Liver (tissue), 9 donors: ENCODE results near the gene MAP2K7. TPM values are rescaled to one million over a fixed set of nuclear protein-coding genes. Genes with fewer than 3 reads are reported as not detected.
A peak's percentile ranks its signal among the peaks of the same experiment; 100 is the strongest.

Experiments used
- DNase-seq: peaks from one replicate; pipeline ENCODE4 v3.0.0-alpha.2; 2017; ENCODE audit warnings: low spot score
- H3K27ac ChIP-seq, 2 donors: one replicate each; pipeline ENCODE4 v1.7.0; 2013; ENCODE audit warnings: inconsistent platforms in 2 of 2, low read length in 2 of 2, control low read depth in 1 of 2, low read depth in 1 of 2, mild to moderate bottlenecking in 1 of 2
- H3K27me3 ChIP-seq, 4 donors: one replicate each; pipeline versions ENCODE4 v1.6.1 to v1.7.0; 2013; ENCODE audit warnings: low read length in 3 of 4, inconsistent platforms in 1 of 4, mild to moderate bottlenecking in 1 of 4, moderate library complexity in 1 of 4; ENCODE audit not compliant: control insufficient read depth in 4 of 4, insufficient read depth in 4 of 4
- H3K36me3 ChIP-seq, 4 donors: one replicate each; pipeline versions ENCODE4 v1.6.1 to v1.7.0; 2013; ENCODE audit warnings: low read length in 3 of 4, mild to moderate bottlenecking in 3 of 4, low read depth in 1 of 4, moderate library complexity in 1 of 4; ENCODE audit not compliant: control insufficient read depth in 4 of 4, insufficient read depth in 3 of 4
- H3K4me1 ChIP-seq, 4 donors: one replicate each; pipeline versions ENCODE4 v1.6.1 to v1.7.0; 2013; ENCODE audit warnings: low read length in 3 of 4, mild to moderate bottlenecking in 3 of 4, moderate library complexity in 1 of 4; ENCODE audit not compliant: control insufficient read depth in 4 of 4, insufficient read depth in 4 of 4
- H3K4me3 ChIP-seq, 3 donors: one replicate each; pipeline versions ENCODE4 v1.6.1 to v1.7.0; 2013; ENCODE audit warnings: low read length in 3 of 3, control low read depth in 1 of 3, low read depth in 1 of 3, mild to moderate bottlenecking in 1 of 3
- H3K9ac ChIP-seq, 2 donors: one replicate each; pipeline ENCODE4 v1.7.0; 2013; ENCODE audit warnings: low read length in 2 of 2, mild to moderate bottlenecking in 2 of 2, moderate library complexity in 2 of 2, control low read depth in 1 of 2, low read depth in 1 of 2
- H3K9me3 ChIP-seq, 4 donors: one replicate each; pipeline versions ENCODE4 v1.6.1 to v1.7.0; 2013; ENCODE audit warnings: low read length in 3 of 4; ENCODE audit not compliant: control insufficient read depth in 4 of 4
- CTCF ChIP-seq: fragments of 150-350 bp; IDR thresholded peaks from 2 replicates; pipeline ENCODE4 v1.5.1; 2017; ENCODE audit warnings: improper control_type of control experiment, low read depth, low read length; ENCODE audit not compliant: missing input control
- EGR1 ChIP-seq, 2 donors: IDR thresholded peaks; 2 replicates each; pipeline ENCODE4 v1.6.1; 2016 to 2018; ENCODE audit warnings: antibody characterized with exemption in 2 of 2, low read depth in 2 of 2
- FOXA1 ChIP-seq: IDR thresholded peaks from 2 replicates; pipeline ENCODE4 v1.6.1; 2016; ENCODE audit warnings: antibody characterized with exemption
- FOXA2 ChIP-seq: IDR thresholded peaks from 2 replicates; pipeline ENCODE4 v1.6.1; 2016; ENCODE audit warnings: antibody characterized with exemption
- GABPA ChIP-seq, 2 donors: IDR thresholded peaks in 1 of 2; conservative IDR thresholded peaks in 1 of 2; 2 replicates each; pipeline ENCODE4 v1.6.1; 2016; ENCODE audit warnings: antibody characterized with exemption in 2 of 2, mild to moderate bottlenecking in 1 of 2, moderate library complexity in 1 of 2
- HNF4A ChIP-seq, 2 donors: conservative IDR thresholded peaks; 2 replicates each; pipeline ENCODE4 v1.6.1; 2016; ENCODE audit warnings: antibody characterized with exemption in 2 of 2, mild to moderate bottlenecking in 2 of 2
- HNF4G ChIP-seq: IDR thresholded peaks from 2 replicates; pipeline ENCODE4 v1.6.1; 2016; ENCODE audit warnings: antibody characterized with exemption
- JUND ChIP-seq, 2 donors: IDR thresholded peaks; 2 replicates each; pipeline ENCODE4 v1.6.1; 2016; ENCODE audit warnings: antibody characterized with exemption in 2 of 2
- MAX ChIP-seq: IDR thresholded peaks from 2 replicates; pipeline ENCODE4 v1.6.1; 2016; ENCODE audit warnings: antibody characterized with exemption
- NR2F2 ChIP-seq: IDR thresholded peaks from 2 replicates; pipeline ENCODE4 v1.6.1; 2016; ENCODE audit warnings: antibody characterized with exemption
- RAD21 ChIP-seq, 2 donors: IDR thresholded peaks; 2 replicates each; pipeline ENCODE4 v1.6.1; 2016; ENCODE audit warnings: antibody characterized with exemption in 2 of 2, mild to moderate bottlenecking in 2 of 2
- REST ChIP-seq: IDR thresholded peaks from 2 replicates; pipeline ENCODE4 v1.6.1; 2016; ENCODE audit warnings: antibody characterized with exemption, mild to moderate bottlenecking
- RXRA ChIP-seq, 2 donors: IDR thresholded peaks; 2 replicates each; pipeline ENCODE4 v1.6.1; 2017 to 2018; ENCODE audit warnings: antibody characterized with exemption in 2 of 2, mild to moderate bottlenecking in 1 of 2
- SP1 ChIP-seq: IDR thresholded peaks from 2 replicates; pipeline ENCODE4 v1.6.1; 2018; ENCODE audit warnings: antibody characterized with exemption, mild to moderate bottlenecking
- TAF1 ChIP-seq: conservative IDR thresholded peaks from 2 replicates; pipeline ENCODE4 v1.6.1; 2016; ENCODE audit warnings: antibody characterized with exemption, mild to moderate bottlenecking
- YY1 ChIP-seq: IDR thresholded peaks from 2 replicates; pipeline ENCODE4 v1.6.1; 2016; ENCODE audit warnings: antibody characterized with exemption, mild to moderate bottlenecking
- ZBTB33 ChIP-seq: IDR thresholded peaks from 2 replicates; pipeline ENCODE4 v1.6.1; 2016; ENCODE audit warnings: antibody characterized with exemption
- WGBS: extraction: QIAGEN DNeasy Blood & Tissue Kit; methylation state at CpG from one replicate; pipeline ENCODE4 v1.1.7; 2013; 5-methylcytosine and 5-hydroxymethylcytosine counted together
- polyA plus RNA-seq, 2 donors: library from polyadenylated mRNA; stranded (reverse) in 1 of 2; unstranded in 1 of 2; fragments of 200-250 nt in 1 of 2; fragments of >200 nt in 1 of 2; fragmentation: Nextera tagmentation in 1 of 2; extraction: Ambion mirVana in 1 of 2; gene quantifications; one replicate each; pipeline versions ENCODE4 v1.2.1 to v1.2.3, GENCODE V29; 2013 to 2015
- total RNA-seq, 2 donors: library from RNA; depleted of rRNA; stranded (reverse); fragments of >200 nt; gene quantifications; one replicate each; pipeline ENCODE4 v1.2.3, GENCODE V29; 2014
- TF ChIP-seq, protein P1 (sequence below): IDR thresholded peaks from 2 replicates; pipeline ENCODE4 v1.6.1; 2016; ENCODE audit warnings: antibody characterized with exemption
- donor health status: healthy.
- donor health status: healthy.
- donor health status: healthy.
- donor health status: healthy.
- donor health status: healthy.

The MAP2K7 gene
- total and polyA plus RNA-seq, 4 donors, result 3.0 to 11.7 (median 9.5) TPM

DNA sequence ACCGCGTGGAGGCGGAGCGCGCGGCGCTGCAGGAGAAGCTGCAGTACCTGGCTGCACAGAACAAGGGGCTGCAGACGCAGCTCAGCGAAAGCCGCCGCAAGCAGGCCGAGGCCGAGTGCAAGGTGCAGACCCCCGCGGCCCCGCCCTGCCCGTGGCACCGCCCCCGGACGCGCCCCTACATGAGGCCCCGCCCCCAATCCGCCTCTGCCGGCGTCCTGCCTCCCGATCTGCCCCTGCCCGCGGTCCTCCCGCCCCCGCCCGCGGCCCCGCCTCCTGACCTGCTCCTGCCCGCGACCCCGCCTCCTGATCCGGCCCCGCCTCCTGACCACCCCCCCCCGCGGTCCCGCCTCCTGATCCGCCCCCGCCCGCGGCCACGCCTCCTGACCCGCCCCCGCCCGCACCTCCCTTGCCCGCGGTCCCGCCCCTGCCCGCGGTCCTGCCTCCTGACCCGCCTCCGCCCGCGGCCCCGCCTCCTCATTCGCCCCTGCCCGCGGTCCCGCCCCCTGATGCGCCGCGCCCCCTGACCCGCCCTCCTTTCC lies 41.2 kb upstream of the MAP2K7 start:
- peak overlapping the region in 1 of 3 donors; percentile 5 for H3K4me3 ChIP-seq
- no peaks in the 10 kb centered on the region for H3K9me3 ChIP-seq
- H3K9ac ChIP-seq, result no peak overlapping the region
- H3K27ac ChIP-seq, result no peak overlapping the region
- H3K4me1 ChIP-seq, result peaks cover 0 to 9% (median 4%) of the 10 kb centered on the region in 4 donors
- H3K27me3 ChIP-seq, result no peaks in the 10 kb centered on the region
- H3K36me3 ChIP-seq, result peaks cover 0 to 1% (median 0%) of the 10 kb centered on the region in 4 donors
- no peak for TF ChIP-seq RAD21 (IDR thresholded peaks at IDR 0.05)
- no peak for TF ChIP-seq MAX
- no peak for TF ChIP-seq FOXA2
- TF ChIP-seq TAF1, result no peak
- no peak for TF ChIP-seq ZBTB33
- TF ChIP-seq, protein P1, sequence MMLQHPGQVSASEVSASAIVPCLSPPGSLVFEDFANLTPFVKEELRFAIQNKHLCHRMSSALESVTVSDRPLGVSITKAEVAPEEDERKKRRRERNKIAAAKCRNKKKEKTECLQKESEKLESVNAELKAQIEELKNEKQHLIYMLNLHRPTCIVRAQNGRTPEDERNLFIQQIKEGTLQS, result no peak
- TF ChIP-seq EGR1 (IDR thresholded peaks at IDR 0.05; ENCODE audit: low read depth in 2 of 2), result no peak
- TF ChIP-seq SP1, result no peak
- TF ChIP-seq HNF4A (conservative IDR thresholded peaks at IDR 0.05), result no peak
- TF ChIP-seq CTCF, result no peak
- TF ChIP-seq JUND (IDR thresholded peaks at IDR 0.05), result no peak
- no peak for TF ChIP-seq FOXA1
- no peak for TF ChIP-seq NR2F2
- no peak for TF ChIP-seq REST
- no peak for TF ChIP-seq GABPA (IDR thresholded peaks at IDR 0.05 in 1 of 2, conservative IDR thresholded peaks at IDR 0.05 in 1 of 2)
- TF ChIP-seq HNF4G, result no peak
- TF ChIP-seq YY1, result no peak
- TF ChIP-seq RXRA (IDR thresholded peaks at IDR 0.05), result no peak
- 17% methylated on average over 67 of the region's 67 CpGs for WGBS
- DNase-seq, result peak; percentile 86
